ENCODE results near the gene TOB2.

GRCh38 chr22:41468381-41469217 is 22.0 kb upstream of the TOB2 start, which contains the start of the genes ACO2 and PHF5A:
- peak; percentile 71 for TF ChIP-seq POLR2AphosphoS5 (IDR thresholded peaks at IDR 0.05; ENCODE audit: low read depth, low read length)
- peak; percentile 74; the same call in 1 of the 2 replicates for TF ChIP-seq POLR2A (IDR thresholded peaks at IDR 0.05; ENCODE audit: low read depth, low read length)
